PC-3 (cell line): ENCODE measurements around the gene CLN6. TPM values are rescaled to one million over a fixed set of nuclear protein-coding genes. Genes with fewer than 3 reads are reported as not detected.
"Not testable (repeated sequence)": the region's sequence is repeated elsewhere in the genome, so short reads cannot be mapped to it uniquely, and the experiment has no call there.

Experiments
- ATAC-seq: fragments of 200-7000 bp; cut with Tn5 transposase; 2 replicates; pipeline ENCODE4 v1.9.1; 2020; ENCODE audit warnings: mild to moderate bottlenecking, moderate library complexity
- BruUV-seq: library from RNA; stranded (reverse); fragments of 400-500 nt; replicated peaks from 2 replicates; lab custom pipeline; 2021; lab: Mats Ljungman, UMichigan
- CTCF ChIA-PET: fragments of 300-600 bp; sonication (Branson Sonifier 250); formaldehyde crosslinking; loops from one replicate; lab custom pipeline; 2022; ENCODE audit warnings: antibody characterized with exemption; lab: Charles Lee
- POLR2A ChIA-PET: fragments of 300-600 bp; sonication (Branson Sonifier 250); formaldehyde crosslinking; loops from one replicate; lab custom pipeline; 2022; ENCODE audit warnings: antibody characterized with exemption; ENCODE audit not compliant: unreplicated experiment; lab: Charles Lee
- DNase-seq: peaks from one replicate; pipeline ENCODE4 v3.0.0-alpha.2; 2015
- H2AFZ ChIP-seq: fragments of 300-600 bp; sonication (generic); 2 replicates; pipeline ENCODE4 v1.6.0; 2016; ENCODE audit warnings: antibody characterized with exemption, low read length
- H3F3A ChIP-seq: fragments of 300-600 bp; sonication (generic); one replicate; pipeline ENCODE4 v1.6.0; 2017; ENCODE audit warnings: antibody characterized with exemption, low read length, control low read depth, mild to moderate bottlenecking; ENCODE audit not compliant: unreplicated experiment
- H3K27ac ChIP-seq: fragments of 300-600 bp; sonication (generic); 2 replicates; pipeline ENCODE4 v1.5.1; 2016; ENCODE audit warnings: mild to moderate bottlenecking, low read length
- H3K27me3 ChIP-seq: fragments of 300-600 bp; sonication (generic); 2 replicates; pipeline ENCODE4 v1.6.1; 2016; ENCODE audit warnings: low read length, mixed read lengths
- H3K36me3 ChIP-seq: fragments of 300-600 bp; sonication (generic); 2 replicates; pipeline ENCODE4 v1.6.1; 2016; ENCODE audit warnings: low read depth, mixed run types, low read length, mixed read lengths
- H3K4me1 ChIP-seq: fragments of 300-600 bp; sonication (generic); 2 replicates; pipeline ENCODE4 v1.5.1; 2016; ENCODE audit warnings: low read length; ENCODE audit not compliant: insufficient read depth
- H3K4me2 ChIP-seq: fragments of 300-600 bp; sonication (generic); 2 replicates; pipeline ENCODE4 v1.6.0; 2016; ENCODE audit warnings: low read length
- H3K4me3 ChIP-seq: fragments of 300-600 bp; sonication (generic); 2 replicates; pipeline ENCODE4 v1.5.1; 2016; ENCODE audit warnings: mild to moderate bottlenecking, low read length, mixed read lengths
- H3K79me2 ChIP-seq: fragments of 300-600 bp; sonication (generic); 2 replicates; pipeline ENCODE4 v1.6.1; 2017; ENCODE audit warnings: low read length, mixed read lengths
- H3K9ac ChIP-seq: fragments of 300-600 bp; sonication (generic); 2 replicates; pipeline ENCODE4 v1.6.0; 2016; ENCODE audit warnings: mild to moderate bottlenecking, low read length
- H3K9me2 ChIP-seq: fragments of 300-600 bp; sonication (generic); replicated peaks from 2 replicates; pipeline ENCODE4 v1.6.1; 2016; ENCODE audit warnings: mixed run types, low read length, mixed read lengths
- H3K9me3 ChIP-seq: fragments of 300-600 bp; sonication (generic); 2 replicates; pipeline ENCODE4 v1.6.1; 2016; ENCODE audit warnings: low read length, mixed read lengths
- H4K20me1 ChIP-seq: fragments of 300-600 bp; sonication (generic); 2 replicates; pipeline ENCODE4 v1.6.1; 2016; ENCODE audit warnings: low read length, mixed read lengths
- CTCF ChIP-seq: fragments of 300-600 bp; sonication (generic); conservative IDR thresholded peaks from 2 replicates; pipeline ENCODE4 v1.5.1; 2017; ENCODE audit warnings: antibody characterized with exemption, low read depth, mild to moderate bottlenecking, low read length
- EZH2 ChIP-seq: fragments of 300-600 bp; sonication (generic); IDR thresholded peaks from one replicate; pipeline ENCODE4 v1.6.1; 2017; ENCODE audit warnings: antibody characterized with exemption, mild to moderate bottlenecking, low read length; ENCODE audit not compliant: unreplicated experiment
- EZH2phosphoT487 ChIP-seq: fragments of 300-600 bp; sonication (generic); IDR thresholded peaks from 2 replicates; pipeline ENCODE4 v1.6.1; 2018; ENCODE audit warnings: mild to moderate bottlenecking, antibody characterized with exemption, low read length, borderline replicate concordance
- intact Hi-C: fragments of 100-400 bp; cut with micrococcal nuclease; formaldehyde crosslinking; loops from 2 replicates; pipeline ENCODE4 v1.9.0; 2023
- total RNA-seq: library from RNA; depleted of rRNA; stranded (reverse); fragments of >200 nt; gene quantifications from 2 replicates; pipeline ENCODE4 v1.2.3, GENCODE V29; 2014

CLN6 gene
- total RNA-seq, 1 experiment from 2014 or later: 33.4 TPM

- BruUV-seq: no TSS peak
- no peaks in the 10 kb centered on the region for H3K27me3 ChIP-seq
- intact Hi-C loops: no loop called here
- no peak overlapping the region for H3K4me2 ChIP-seq
- H3K4me3 ChIP-seq: no peak overlapping the region
- H3K4me1 ChIP-seq: peaks cover 10% of the 10 kb centered on the region
- no peaks in the 10 kb centered on the region for H3K9me2 ChIP-seq
- POLR2A ChIA-PET: no interaction called here
- ATAC-seq (no peak), DNase-seq (no peak)
- no peaks in the 10 kb centered on the region for H3K36me3 ChIP-seq
- no peak overlapping the region for H3K27ac ChIP-seq
- no peaks in the 10 kb centered on the region for H3K9me3 ChIP-seq
- CTCF ChIA-PET: no interaction called here
- peaks cover 78% of the 10 kb centered on the region for H3K79me2 ChIP-seq
- H3F3A ChIP-seq: no peaks in the 10 kb centered on the region
- no peak for TF ChIP-seq EZH2phosphoT487
- TF ChIP-seq EZH2: no peak
- TF ChIP-seq CTCF: no peak
- no peak overlapping the region for H3K9ac ChIP-seq
- 0 out of 2 replicates have a peak, but pooled peaks cover 22% of the 10 kb centered on the region for H4K20me1 ChIP-seq
- H2AFZ ChIP-seq: no peak overlapping the region
Observed at GRCh38 chr15:68224108-68224507, 5.4 kb downstream of the CLN6 start.

DNA sequence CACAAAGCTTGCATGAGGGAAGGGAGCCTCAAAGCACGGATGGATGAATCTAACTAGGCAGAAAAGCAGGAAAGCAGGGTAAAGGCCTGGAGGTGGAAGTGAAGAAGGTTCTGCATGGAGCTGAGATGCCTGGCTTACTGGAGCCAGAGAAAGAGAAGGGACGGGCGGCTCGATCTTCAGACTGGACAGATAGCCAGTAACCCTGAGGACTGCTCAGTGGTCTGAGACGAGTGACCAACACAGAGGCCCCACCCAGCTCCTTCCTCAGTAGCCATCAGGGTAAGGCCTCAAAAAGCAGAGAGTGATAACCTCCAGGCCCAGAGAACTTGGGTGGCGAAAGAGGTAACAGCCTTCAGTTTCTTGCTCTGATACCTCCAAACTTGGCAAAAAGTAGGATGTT, 6.4 kb downstream of the CLN6 start:
- ChIA-PET POLR2A (no interaction called here), CTCF (no interaction called here)
- Histone ChIP-seq H3K9ac (no peak overlapping the region), H3K9me2 (no peaks in the 10 kb centered on the region), H3K27ac (no peak overlapping the region), H3K36me3 (no peaks in the 10 kb centered on the region; the same call in 1 of the 2 replicates), H3K4me3 (no peak overlapping the region), H4K20me1 (0 out of 2 replicates have a peak, but pooled peaks cover 18% of the 10 kb centered on the region), H3K4me1 (peaks cover 9% of the 10 kb centered on the region), H3K9me3 (no peaks in the 10 kb centered on the region), H3K4me2 (no peak overlapping the region), H3F3A (no peaks in the 10 kb centered on the region), H3K79me2 (peaks cover 78% of the 10 kb centered on the region), H3K27me3 (no peaks in the 10 kb centered on the region), H2AFZ (no peak overlapping the region)
- no TSS peak for BruUV-seq
- intact Hi-C loops: no loop called here
- no peak for ATAC-seq
- no peak for DNase-seq
- TF ChIP-seq EZH2phosphoT487 (no peak), EZH2 (no peak), CTCF (no peak)

DNA sequence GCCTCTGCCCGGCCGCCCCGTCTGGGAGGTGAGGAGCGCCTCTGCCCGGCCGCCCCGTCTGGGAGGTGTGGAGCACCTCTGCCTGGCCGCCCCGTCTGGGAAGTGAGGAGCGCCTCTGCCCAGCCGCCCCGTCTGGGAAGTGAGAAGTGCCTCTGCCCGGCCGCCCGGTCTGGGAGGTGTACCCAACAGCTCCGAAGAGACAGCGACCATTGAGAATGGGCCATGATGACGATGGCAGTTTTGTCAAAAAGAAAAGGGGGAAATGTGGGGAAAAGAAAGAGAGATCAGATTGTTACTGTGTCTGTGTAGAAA, 7.1 kb downstream of the CLN6 start:
- H3K4me1 ChIP-seq, H3K36me3 ChIP-seq, H2AFZ ChIP-seq, ATAC-seq, H3K9ac ChIP-seq, H3K27ac ChIP-seq, H3F3A ChIP-seq, H3K27me3 ChIP-seq, DNase-seq, H3K4me3 ChIP-seq, H3K9me2 ChIP-seq, H3K4me2 ChIP-seq, H3K9me3 ChIP-seq, intact Hi-C loops, POLR2A ChIA-PET, BruUV-seq, CTCF ChIA-PET: not testable (repeated sequence)
- 0 out of 2 replicates have a peak, but pooled peaks cover 10% of the 10 kb centered on the region for H4K20me1 ChIP-seq
- H3K79me2 ChIP-seq: peaks cover 71% of the 10 kb centered on the region

GRCh38 chr15:68221530-68222431, 7.7 kb downstream of the CLN6 start:
- CTCF ChIA-PET, BruUV-seq: not testable (repeated sequence)

More at GRCh38 chr15:68221530-68222431, 7.7 kb downstream of the CLN6 start:
- H3K27ac ChIP-seq, H3F3A ChIP-seq, intact Hi-C loops, H3K36me3 ChIP-seq, POLR2A ChIA-PET, H3K9me2 ChIP-seq, H3K4me2 ChIP-seq, ATAC-seq, H3K9ac ChIP-seq, H3K9me3 ChIP-seq, DNase-seq, H3K4me3 ChIP-seq, H3K27me3 ChIP-seq, H4K20me1 ChIP-seq, H3K4me1 ChIP-seq, H2AFZ ChIP-seq: not testable (repeated sequence)
- peaks cover 65% of the 10 kb centered on the region for H3K79me2 ChIP-seq
